ENCODE measurements around the gene TRAF3.

- TF ChIP-seq, protein P1, sequence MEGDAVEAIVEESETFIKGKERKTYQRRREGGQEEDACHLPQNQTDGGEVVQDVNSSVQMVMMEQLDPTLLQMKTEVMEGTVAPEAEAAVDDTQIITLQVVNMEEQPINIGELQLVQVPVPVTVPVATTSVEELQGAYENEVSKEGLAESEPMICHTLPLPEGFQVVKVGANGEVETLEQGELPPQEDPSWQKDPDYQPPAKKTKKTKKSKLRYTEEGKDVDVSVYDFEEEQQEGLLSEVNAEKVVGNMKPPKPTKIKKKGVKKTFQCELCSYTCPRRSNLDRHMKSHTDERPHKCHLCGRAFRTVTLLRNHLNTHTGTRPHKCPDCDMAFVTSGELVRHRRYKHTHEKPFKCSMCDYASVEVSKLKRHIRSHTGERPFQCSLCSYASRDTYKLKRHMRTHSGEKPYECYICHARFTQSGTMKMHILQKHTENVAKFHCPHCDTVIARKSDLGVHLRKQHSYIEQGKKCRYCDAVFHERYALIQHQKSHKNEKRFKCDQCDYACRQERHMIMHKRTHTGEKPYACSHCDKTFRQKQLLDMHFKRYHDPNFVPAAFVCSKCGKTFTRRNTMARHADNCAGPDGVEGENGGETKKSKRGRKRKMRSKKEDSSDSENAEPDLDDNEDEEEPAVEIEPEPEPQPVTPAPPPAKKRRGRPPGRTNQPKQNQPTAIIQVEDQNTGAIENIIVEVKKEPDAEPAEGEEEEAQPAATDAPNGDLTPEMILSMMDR (IDR thresholded peaks at IDR 0.05) = no peak
- TF ChIP-seq SP1 (CRISPR knock-in tag; conservative IDR thresholded peaks at IDR 0.05) = no peak
- no peak for TF ChIP-seq CREB1 (CRISPR knock-in tag; IDR thresholded peaks at IDR 0.05)
- TF ChIP-seq NFYB (CRISPR knock-in tag; conservative IDR thresholded peaks at IDR 0.05; ENCODE audit: low read depth) = no peak
- TF ChIP-seq, protein P2, sequence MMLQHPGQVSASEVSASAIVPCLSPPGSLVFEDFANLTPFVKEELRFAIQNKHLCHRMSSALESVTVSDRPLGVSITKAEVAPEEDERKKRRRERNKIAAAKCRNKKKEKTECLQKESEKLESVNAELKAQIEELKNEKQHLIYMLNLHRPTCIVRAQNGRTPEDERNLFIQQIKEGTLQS (CRISPR knock-in tag; conservative IDR thresholded peaks at IDR 0.05) = no peak
- TF ChIP-seq, protein P3, sequence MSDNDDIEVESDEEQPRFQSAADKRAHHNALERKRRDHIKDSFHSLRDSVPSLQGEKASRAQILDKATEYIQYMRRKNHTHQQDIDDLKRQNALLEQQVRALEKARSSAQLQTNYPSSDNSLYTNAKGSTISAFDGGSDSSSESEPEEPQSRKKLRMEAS (CRISPR knock-in tag; IDR thresholded peaks at IDR 0.05) = no peak
- no peak for TF ChIP-seq ZNF232 (CRISPR knock-in tag; IDR thresholded peaks at IDR 0.05)
- TF ChIP-seq HMGXB4 (CRISPR knock-in tag; IDR thresholded peaks at IDR 0.05) = no peak
- TF ChIP-seq ZNF121 (CRISPR knock-in tag; IDR thresholded peaks at IDR 0.05) = no peak
- no peak for TF ChIP-seq JUN (CRISPR knock-in tag; IDR thresholded peaks at IDR 0.05)
Observed at GRCh38 chr14:102891556-102891955, 114.3 kb downstream of the TRAF3 start.

Measured in WTC11 (cell line).